H1 (cell line): Measurements from ENCODE around the gene S100A13. TPM values are rescaled to one million over a fixed set of nuclear protein-coding genes. Genes with fewer than 3 reads are reported as not detected.

Experiments
- ATF3 ChIP-seq: IDR thresholded peaks from 2 replicates; pipeline ENCODE4 v1.6.1; 2011; ENCODE audit warnings: low read depth, mild to moderate bottlenecking, low read length; ENCODE audit not compliant: insufficient read depth
- KDM1A ChIP-seq: fragments of 200-600, 300-600 bp; sonication (generic); IDR thresholded peaks from 2 replicates; pipeline ENCODE4 v1.7.1; 2016; ENCODE audit warnings: mild to moderate bottlenecking, low read length, borderline replicate concordance
- SAP30 ChIP-seq: fragments of 300-600 bp; sonication (generic); IDR thresholded peaks from 2 replicates; pipeline ENCODE4 v1.7.1; 2012; ENCODE audit warnings: low read length, moderate library complexity, mild to moderate bottlenecking, inconsistent platforms; ENCODE audit not compliant: insufficient read depth, insufficient replicate concordance
- SIN3A ChIP-seq, 2 experiments: IDR thresholded peaks in 1 of 2; conservative IDR thresholded peaks in 1 of 2; 2 replicates each; pipeline ENCODE4 v1.6.1; 2011 to 2012; ENCODE audit warnings: low read length in 2 of 2, improper control_type of control experiment in 1 of 2, low read depth in 1 of 2, mild to moderate bottlenecking in 1 of 2
- polyA plus RNA-seq, 7 experiments: library from polyadenylated mRNA; depleted of rRNA in 3 of 7; stranded (reverse) in 5 of 7; unstranded in 2 of 7; fragments of >200 nt in 5 of 7; fragments of 200-250 nt in 2 of 7; gene quantifications; 1 replicate in 5 of 7; 2 replicates in 1 of 7; 4 replicates in 1 of 7; pipeline versions ENCODE4 v1.2.1 to v1.2.3, GENCODE V29; 2011 to 2013; ENCODE audit warnings: missing spikeins in 2 of 7, mixed read lengths in 2 of 7
- total RNA-seq: library from RNA; stranded (reverse); fragmentation: NEBNext Ultra II Directional; extraction: Animal tissue kit (Norgen Biotek cat#: 25700); gene quantifications from 2 replicates; pipeline ENCODE4 v1.2.1, GENCODE V29; 2021

S100A13 gene
- total and polyA plus RNA-seq, 2 of the 8 experiments (the other 6 are each of a cell fraction or from before 2014, with no cell fraction given) = 63.6 to 127 TPM

GRCh38 chr1:153612111-153612754, 15.1 kb downstream of the S100A13 start (continued):
- no peak for TF ChIP-seq ATF3
- TF ChIP-seq SAP30 = no peak
- TF ChIP-seq SIN3A (conservative IDR thresholded peaks at IDR 0.05 in 1 of 2, IDR thresholded peaks at IDR 0.05 in 1 of 2; ENCODE audit: low read depth in 1 of 2, low read length in 2 of 2) = no peak
- no peak for TF ChIP-seq KDM1A
